GM19043 (cell line): ENCODE results near the gene GRM4.

Source experiments
- ATAC-seq: cut with Tn5 transposase; IDR thresholded peaks from one replicate; pipeline ENCODE4 v1.9.1; 2021; ENCODE audit warnings: low read depth; ENCODE audit not compliant: unreplicated experiment

Gene GRM4

DNA sequence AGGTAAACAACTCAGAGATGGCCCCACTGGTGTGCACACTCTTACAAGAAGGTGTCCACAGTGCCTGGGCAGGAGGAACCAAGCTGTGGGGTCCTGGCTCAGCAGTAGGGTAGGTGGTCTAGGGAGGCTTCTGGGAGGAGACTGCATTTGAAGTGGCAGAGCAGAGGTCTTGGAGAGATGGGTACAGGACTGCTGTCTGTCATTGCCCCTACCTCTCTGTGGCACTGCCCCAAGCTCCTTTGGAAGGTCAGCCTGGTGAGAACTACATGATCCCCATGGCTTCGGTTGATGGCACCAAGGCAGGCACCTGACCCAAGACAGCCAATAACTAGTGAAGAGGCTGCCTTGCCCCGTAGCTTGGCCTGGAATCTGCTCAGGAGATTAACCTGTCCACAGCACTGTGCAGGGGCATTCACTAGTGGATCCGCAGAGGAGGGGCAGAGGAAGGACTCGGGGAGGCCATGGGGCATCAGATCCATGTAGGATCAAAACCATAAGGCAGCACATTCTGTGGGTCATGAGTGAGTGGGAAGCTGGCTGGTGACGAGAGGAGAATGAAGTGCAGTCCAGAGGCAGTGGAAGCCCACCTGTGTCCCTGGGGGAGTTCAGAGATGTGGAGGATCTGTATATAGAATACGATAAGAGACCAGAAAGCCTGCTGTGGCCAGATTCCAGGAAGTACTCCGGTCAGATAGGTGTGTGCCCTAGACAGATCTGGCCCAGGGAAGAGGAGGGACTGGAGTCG lies 162.0 kb downstream of the GRM4 start:
- ATAC-seq, result no peak

DNA sequence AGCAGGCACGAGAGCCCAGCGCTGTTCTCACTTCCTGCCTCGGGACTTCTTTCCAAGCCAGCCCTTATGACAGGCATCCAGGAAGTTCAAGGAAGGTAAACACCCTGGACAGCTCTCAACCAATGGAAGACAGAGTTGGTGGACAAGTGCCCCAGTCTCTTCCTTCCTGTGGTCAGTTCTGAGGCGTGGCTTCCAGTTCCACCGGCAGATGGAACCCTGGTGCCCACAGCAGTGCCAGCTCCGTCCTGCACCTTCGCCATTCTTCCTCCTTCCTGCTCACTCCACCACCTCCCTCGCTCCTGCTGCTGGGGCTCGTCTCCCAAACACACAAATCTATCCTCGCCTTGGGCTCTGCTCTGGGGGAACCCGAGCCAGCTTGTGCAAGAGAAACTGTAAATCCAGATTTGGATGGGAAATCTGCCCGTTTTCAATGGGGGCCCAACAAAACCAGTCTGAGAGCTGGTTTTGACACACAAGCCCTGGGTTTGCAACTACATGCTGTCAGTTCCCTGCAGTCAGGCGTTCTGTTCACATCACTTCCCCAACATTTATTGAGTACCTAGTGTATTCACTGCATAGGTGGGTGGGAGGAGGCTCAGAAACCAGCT lies 162.7 kb downstream of the GRM4 start:
- ATAC-seq, result no peak

DNA sequence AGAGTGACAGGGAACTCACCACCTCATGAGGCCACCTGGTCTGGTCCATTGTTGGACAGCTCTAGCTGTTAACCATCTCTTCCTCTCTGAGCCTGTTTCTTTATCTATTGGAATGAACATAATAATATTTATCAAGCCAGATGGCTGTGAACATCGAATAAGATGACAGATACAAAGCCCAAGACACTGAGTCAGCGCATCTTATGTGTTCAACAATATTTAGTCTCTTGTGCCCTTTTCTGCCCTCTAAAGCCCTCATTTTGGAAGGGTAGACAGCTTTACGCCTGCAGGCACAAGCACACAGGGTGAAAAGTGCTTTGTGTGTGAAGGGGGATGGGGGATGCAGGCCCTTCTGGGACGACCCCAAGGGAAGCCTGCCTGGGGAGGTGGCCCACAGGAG lies 164.0 kb downstream of the GRM4 start:
- no peak for ATAC-seq

DNA sequence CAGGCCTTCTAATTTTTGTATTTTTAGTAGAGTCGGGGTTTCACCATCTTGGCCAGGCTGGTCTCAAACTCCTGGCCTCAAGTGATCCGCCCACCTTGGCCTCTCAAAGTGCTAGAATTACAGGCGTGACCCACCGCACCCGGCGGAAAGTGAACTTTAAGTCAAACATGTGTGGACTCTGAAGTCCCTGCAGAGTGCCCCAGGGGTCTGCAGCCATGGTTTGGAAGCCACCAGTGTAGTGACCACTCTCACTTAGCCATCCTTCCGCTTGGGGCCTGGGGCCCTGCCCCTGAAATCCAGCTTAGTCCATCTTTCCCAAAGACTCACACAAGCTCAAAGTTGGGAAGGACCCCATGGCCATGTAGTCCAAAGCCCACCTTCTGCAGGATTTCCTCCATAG lies 164.5 kb downstream of the GRM4 start:
- no peak for ATAC-seq

DNA sequence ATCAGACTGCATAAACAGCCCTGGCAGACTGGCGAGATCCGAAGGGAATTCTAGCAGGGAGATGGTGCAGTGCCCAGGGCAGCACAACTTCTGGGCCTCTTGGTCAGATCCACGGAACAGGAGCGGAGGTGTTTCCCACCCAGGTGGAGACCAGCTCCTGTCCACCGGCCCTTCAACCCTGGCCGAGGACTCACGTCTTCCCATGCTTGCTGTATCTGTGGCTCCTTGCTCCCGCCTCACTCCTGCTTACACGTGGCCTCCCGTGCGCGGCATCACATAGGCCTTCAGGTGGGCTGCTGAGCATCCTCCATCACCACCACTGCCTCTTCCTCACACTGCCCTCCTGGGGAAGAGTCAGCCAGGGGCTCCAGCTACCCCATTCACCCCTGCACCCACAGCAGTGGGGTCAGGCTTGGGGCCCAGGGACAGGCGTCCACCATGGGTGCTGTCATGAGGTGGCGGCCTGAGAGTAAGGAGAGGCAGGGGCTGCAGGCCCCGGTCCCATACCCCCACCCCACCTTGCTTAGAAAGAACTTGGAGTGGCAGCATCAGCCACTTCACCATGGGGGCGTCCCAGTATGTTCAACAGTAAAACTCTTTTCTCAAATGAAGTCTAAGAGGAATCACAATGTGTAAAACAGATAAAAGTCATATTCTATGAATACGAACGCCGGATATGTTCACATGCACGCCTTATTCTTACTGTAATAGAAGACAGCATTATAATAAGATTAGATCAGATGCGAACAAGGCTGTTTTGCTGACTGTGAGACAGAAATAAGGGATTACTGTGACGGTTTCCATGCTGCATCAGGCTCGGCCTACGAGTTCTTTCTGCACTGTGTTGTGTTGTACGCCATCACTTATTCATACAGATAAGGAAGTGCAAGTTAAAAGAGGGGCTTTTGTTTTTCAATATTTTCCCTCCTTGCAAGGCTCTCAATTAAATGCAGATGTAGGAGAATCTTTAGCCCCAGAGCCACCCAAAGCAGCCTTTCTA lies 165.4 kb downstream of the GRM4 start:
- ATAC-seq, result no peak

DNA sequence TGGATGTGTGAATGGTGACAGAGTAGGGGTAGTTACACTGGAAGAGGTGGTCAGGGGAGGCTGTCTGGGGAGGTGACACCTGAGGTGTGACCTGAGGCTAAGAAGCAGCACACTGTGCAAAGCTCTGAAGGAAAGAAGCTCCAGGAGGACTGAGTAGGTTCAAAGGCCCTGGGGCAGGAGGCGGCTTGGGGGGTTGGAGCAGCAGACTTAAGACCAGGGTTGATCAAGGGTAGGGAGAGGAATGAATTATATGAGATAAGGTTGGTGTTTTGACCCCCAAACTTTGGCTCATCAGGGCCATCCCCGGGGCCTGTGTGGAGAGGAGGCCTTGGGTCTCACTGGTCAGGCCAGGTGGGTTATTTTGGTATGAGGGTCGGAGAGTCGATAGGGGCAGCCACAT lies 166.1 kb downstream of the GRM4 start:
- ATAC-seq, result no peak

DNA sequence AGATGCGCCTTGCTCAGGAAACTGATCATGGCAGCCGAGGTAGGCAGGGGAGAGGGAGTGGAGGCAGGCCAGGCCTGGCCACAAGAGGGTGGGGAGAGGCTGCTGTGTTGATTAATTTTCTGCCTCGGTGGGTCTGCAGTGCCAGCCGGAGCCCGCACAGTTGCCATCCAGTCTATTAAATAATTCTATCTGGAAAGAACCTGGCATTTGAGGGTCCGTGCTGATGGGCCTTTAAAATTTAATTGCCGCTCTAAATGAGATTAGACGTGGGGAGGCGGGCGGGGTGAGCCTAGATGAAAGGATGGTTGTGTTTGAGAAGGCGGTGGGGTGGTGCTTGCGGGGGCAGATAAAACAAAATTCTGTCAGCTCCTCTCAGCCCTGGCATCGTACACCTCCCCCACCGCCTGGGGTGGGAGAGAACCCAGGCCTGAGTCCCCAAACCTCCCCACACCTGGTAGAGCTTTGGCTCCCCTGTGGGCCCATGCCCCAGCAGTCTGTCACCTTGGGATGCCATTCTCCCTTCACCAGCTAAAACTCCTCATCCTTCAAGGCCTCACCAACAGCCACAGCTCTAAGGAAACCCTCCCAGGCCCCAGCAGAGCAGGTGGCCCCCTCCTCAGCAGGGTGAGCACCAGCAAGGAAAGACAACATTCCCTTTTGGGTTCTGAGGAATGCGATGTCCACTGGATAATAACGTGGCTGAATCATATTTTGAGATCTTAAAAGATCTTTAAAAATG lies 167.3 kb downstream of the GRM4 start:
- ATAC-seq, result no peak

DNA sequence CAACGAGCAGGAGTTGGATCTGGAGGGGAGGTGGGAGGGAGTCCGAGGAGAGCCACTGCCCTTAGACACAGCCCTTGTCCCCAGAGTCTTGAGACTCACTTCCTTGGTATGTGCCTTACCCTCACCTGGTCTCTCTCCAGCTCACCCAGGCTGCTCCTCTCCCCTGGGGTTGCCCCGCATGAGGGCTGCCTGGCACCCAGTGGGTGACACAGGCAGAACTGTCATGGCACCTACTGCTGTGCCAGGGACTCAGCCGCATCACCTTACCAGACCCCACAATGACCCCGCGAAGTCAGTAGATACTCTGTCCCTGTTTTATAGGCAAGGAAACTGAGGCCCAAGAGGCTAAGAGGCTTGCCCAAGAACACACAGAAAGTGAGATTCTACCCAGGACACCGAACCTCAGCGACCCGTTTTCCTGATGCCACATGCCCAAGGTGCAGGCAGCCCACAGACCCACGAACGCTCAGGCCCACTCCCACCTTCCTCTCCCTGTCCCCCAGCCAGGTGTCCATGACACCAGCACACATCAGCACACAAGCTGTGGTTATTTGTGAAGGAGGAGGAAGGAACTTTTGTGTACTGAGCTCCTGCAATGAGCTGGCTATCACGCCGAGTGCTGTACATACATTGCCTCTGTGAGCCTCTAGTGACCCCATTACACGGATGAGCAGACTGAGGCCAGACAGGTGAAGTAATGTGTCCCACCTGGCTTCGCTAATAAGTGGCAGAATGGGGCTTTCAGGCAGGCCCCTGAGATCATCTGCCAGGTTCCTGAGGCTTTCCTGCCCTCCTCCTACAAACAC lies 168.1 kb downstream of the GRM4 start:
- ATAC-seq, result no peak

DNA sequence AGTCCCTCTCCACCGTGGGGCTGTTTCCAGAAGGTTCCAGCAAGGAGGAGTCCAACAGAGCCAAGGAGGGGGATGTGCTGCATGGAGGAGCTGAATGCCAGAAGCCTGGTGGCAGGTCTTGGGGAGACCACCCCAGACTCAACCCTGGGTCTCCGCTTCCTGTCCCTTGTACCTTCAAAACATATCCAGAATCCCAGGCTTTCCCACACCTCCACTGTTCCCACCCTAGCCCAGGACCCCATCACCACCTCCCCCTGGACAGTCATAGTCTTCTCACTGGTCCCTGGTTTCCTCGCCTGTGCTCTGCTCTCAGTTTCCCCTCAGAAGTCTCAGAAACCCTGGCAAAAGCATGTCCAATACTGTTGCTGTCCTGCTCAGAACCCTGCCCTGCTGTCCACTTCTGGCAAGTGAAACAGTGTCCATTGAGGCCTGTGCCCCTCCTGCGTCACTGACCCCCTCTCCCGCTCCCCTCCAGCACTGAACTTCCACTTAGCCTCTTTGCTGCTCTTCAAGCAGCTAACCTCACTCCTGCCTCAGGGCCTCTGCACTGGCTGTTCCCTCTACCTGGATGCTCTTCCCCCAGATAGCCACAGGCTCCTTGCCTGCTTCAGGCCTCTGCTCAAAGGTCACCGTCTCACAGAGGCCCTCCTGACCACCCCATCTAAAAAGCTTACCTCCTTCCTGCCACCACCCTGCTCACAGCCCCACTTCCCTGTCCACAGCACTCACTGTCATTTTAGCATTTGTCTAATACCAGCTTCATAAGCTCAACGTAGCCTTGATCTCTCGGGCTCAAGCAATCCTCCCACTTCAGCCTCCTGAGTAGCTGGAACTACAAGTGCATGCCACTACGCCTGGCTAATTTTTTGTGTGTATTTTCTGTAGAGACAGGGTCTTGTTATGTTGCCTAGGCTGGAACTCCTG lies 169.2 kb downstream of the GRM4 start:
- ATAC-seq, result no peak

DNA sequence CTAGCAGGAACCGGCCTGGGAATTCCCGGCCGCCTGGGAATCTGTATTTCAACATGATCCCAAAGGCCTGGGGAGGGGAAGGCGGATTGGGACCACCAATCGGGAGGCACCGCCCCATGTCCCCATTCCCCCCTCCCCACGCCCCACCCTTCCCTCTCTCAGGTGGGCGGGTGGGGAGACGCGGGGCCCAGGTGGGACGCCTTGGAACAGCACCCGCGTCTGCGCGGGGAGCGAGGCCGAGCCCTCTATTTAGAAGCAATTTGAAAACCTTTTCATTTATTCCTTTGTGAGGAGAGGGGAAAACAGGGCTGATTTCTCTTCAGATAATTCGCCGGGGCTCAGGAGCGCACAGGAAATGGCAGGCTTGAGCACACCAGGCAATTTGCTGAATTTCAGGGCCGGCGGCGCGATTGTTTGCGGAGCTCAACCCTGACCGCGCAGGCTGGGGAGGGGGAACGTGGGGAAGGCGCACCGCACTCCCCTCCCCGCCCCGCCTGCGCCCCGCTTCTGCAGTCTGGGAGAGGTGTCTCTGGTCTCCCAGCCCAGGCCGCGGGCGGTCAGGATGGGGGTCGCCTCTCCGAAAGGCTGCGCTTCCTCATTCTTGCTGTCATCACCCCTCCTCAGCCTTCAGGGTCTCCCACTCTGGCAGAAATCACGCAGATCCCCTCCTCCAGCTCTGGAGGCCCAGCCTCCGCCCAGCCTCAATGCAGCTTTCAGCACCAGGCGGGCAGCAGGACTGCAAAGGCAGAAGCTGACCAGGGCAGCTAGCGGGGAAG lies 170.0 kb downstream of the GRM4 start:
- no peak for ATAC-seq

DNA sequence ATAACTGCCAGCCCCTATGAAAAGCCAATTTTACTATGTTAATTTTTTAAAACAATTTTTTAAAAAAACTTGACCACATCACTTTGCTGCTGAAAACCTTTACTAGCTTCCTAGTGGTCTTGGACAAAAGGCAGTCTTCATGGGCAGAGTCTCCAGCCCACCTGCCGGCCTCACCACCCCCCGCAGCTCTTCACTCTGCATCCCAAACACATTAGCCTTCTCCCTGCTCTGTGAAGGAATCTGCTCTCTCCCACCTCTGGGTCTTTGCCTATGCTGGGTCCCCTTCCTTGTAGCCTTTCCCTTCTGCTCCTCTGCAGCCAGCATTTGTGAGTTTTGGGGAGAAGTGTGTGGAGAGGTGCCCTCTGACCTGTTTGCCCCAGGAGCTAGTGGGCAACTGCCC lies 171.4 kb downstream of the GRM4 start:
- ATAC-seq, result no peak

DNA sequence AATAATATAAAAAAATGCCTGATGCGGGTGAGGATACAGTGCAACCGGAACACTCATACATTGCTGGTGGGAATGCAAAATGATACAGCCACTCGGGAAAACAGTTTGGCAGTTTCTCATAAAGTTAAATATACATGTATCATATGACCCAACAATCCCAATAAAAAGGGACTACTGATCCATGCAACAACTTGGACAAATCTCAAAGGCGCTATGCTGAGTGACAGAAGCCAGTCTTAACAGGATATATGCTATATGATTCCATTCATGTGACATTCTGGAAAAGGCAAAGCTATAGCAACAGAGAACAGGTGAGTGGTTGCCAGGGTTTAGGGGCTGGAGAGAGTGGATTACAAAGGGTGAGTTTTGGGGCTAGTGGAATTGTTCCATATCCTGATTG lies 171.9 kb downstream of the GRM4 start:
- ATAC-seq, result no peak

DNA sequence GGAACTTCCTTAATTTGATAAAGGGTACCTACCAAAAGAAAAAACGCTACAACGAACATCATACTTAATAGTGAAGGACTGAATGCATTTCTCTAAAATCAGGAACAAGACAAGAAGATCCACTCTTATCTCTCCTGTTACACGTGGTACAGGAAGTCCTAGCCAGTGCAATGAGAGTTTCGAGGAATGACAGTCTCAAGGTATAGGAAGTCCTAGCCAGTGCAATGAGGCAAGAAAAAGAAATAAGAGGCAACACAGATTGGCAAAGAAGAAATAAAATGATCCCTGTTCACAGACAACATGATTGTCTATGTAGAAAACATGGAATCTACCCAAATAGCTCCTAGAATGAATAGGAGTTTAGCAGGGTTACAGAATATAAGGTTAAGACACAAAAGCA lies 174.3 kb downstream of the GRM4 start:
- ATAC-seq, result no peak
